HCT116 (cell line): ENCODE measurements around the gene SRGAP1. TPM values are rescaled to one million over a fixed set of nuclear protein-coding genes. Genes with fewer than 3 reads are reported as not detected.
"Not testable (repeated sequence)": the region's sequence is repeated elsewhere in the genome, so short reads cannot be mapped to it uniquely, and the experiment has no call there.

Experiments used
- ATAC-seq: fragments of 200-7000 bp; cut with Tn5 transposase; 2 replicates; pipeline ENCODE4 v1.9.1; 2020; ENCODE audit warnings: mild to moderate bottlenecking, moderate library complexity
- BruUV-seq: library from RNA; stranded (reverse); fragments of 400-500 nt; replicated peaks from 2 replicates; lab custom pipeline; 2021; lab: Mats Ljungman, UMichigan
- CTCF ChIA-PET: fragments of 300-600 bp; sonication (Branson Sonifier 250); formaldehyde crosslinking; loops from one replicate; lab custom pipeline; 2021; ENCODE audit warnings: antibody characterized with exemption; lab: Charles Lee
- POLR2A ChIA-PET: fragments of 300-600, 350-600 bp; sonication (Branson Sonifier 250); formaldehyde crosslinking; loops from one replicate; lab custom pipeline; 2021; ENCODE audit warnings: antibody characterized with exemption; lab: Charles Lee
- RAD21 ChIA-PET, 2 experiments: fragments of 300-600 bp; sonication (Branson Sonifier 250); formaldehyde crosslinking; loops; one replicate each; lab custom pipeline; 2023; ENCODE audit warnings: low total read pairs in 2 of 2; ENCODE audit not compliant: uncharacterized antibody in 2 of 2, unreplicated experiment in 2 of 2, low non-redundant PET in 1 of 2; lab: Charles Lee
- DNase-seq: peaks from one replicate; pipeline ENCODE4 v3.0.0-alpha.2; 2010; ENCODE audit warnings: low read depth, low spot score
- H2AFZ ChIP-seq: fragments of 200-600 bp; shearing (Covaris generic), sonication (generic); 2 replicates; pipeline ENCODE4 v1.6.1; 2017; ENCODE audit warnings: low read depth, mixed run types, mixed read lengths, antibody characterized with exemption, low read length; ENCODE audit not compliant: poor library complexity, severe bottlenecking
- H3K27ac ChIP-seq: 2 replicates; pipeline ENCODE4 v1.5.1; 2012; ENCODE audit warnings: low read depth, low read length
- H3K27me3 ChIP-seq: fragments of 200-600 bp; sonication (generic); 2 replicates; pipeline ENCODE4 v1.6.1; 2016; ENCODE audit warnings: mixed run types, low read length, mixed read lengths; ENCODE audit not compliant: insufficient read depth
- H3K36me3 ChIP-seq, 2 experiments: fragments of 200-500 bp in 1 of 2; fragments of 200-600 bp in 1 of 2; sonication (Bioruptor generic) in 1 of 2; sonication (generic) in 1 of 2; 2 replicates each; pipeline versions ENCODE4 v1.5.1 to v1.6.1; 2014 to 2016; ENCODE audit warnings: low read length in 2 of 2, inconsistent platforms in 1 of 2, mixed read lengths in 1 of 2, mixed run types in 1 of 2; ENCODE audit not compliant: insufficient read depth in 2 of 2, control insufficient read depth in 1 of 2
- H3K4me1 ChIP-seq, 2 experiments: fragments of 200-600 bp in 1 of 2; sonication (generic) in 1 of 2; 2 replicates each; pipeline versions ENCODE4 v1.5.1 to v1.6.1; 2012 to 2017; ENCODE audit warnings: low read length in 2 of 2, inconsistent platforms in 1 of 2, mild to moderate bottlenecking in 1 of 2, mixed read lengths in 1 of 2, mixed run types in 1 of 2, moderate library complexity in 1 of 2; ENCODE audit not compliant: insufficient read depth in 2 of 2, control insufficient read depth in 1 of 2
- H3K4me2 ChIP-seq: fragments of 200-600 bp; sonication (generic); 2 replicates; pipeline ENCODE4 v1.6.1; 2017; ENCODE audit warnings: mixed run types, low read length, mixed read lengths
- H3K4me3 ChIP-seq, 2 experiments: fragments of 200-600 bp in 1 of 2; sonication (generic) in 1 of 2; replicated peaks in 1 of 2; 2 replicates each; pipeline ENCODE4 v1.5.1; 2011 to 2016; ENCODE audit warnings: low read length in 2 of 2, control low read depth in 1 of 2, low read depth in 1 of 2, mild to moderate bottlenecking in 1 of 2, mixed read lengths in 1 of 2, mixed run types in 1 of 2
- H3K79me2 ChIP-seq: fragments of 200-600 bp; sonication (generic); 2 replicates; pipeline ENCODE4 v1.6.1; 2017; ENCODE audit warnings: mild to moderate bottlenecking, mixed run types, low read length, moderate library complexity, mixed read lengths; ENCODE audit not compliant: insufficient read depth
- H3K9ac ChIP-seq: fragments of 200-600 bp; sonication (generic); 2 replicates; pipeline ENCODE4 v1.6.1; 2016; ENCODE audit warnings: low read length, mixed read lengths
- H3K9me2 ChIP-seq: fragments of 200-600 bp; sonication (generic), shearing (Covaris generic); 2 replicates; pipeline ENCODE4 v1.6.1; 2017; ENCODE audit warnings: mixed run types, mild to moderate bottlenecking, moderate library complexity; ENCODE audit not compliant: insufficient read depth
- H3K9me3 ChIP-seq, 2 experiments: fragments of 200-500 bp in 1 of 2; fragments of 200-600 bp in 1 of 2; sonication (Bioruptor generic) in 1 of 2; sonication (generic) in 1 of 2; 2 replicates each; pipeline ENCODE4 v1.6.1; 2014 to 2017; ENCODE audit warnings: low read length in 2 of 2, mixed read lengths in 2 of 2, inconsistent platforms in 1 of 2, low read depth in 1 of 2, mild to moderate bottlenecking in 1 of 2, mixed run types in 1 of 2, moderate library complexity in 1 of 2; ENCODE audit not compliant: control insufficient read depth in 1 of 2, insufficient read depth in 1 of 2
- H4K20me1 ChIP-seq: fragments of 200-600 bp; sonication (generic), shearing (Covaris generic); 2 replicates; pipeline ENCODE4 v1.6.1; 2017; ENCODE audit warnings: mixed run types, mild to moderate bottlenecking, moderate library complexity; ENCODE audit not compliant: insufficient read depth
- CEBPB ChIP-seq: IDR thresholded peaks from 2 replicates; pipeline ENCODE4 v1.6.1; 2012; ENCODE audit warnings: low read depth
- EGR1 ChIP-seq: IDR thresholded peaks from 2 replicates; pipeline ENCODE4 v1.6.1; 2012; ENCODE audit warnings: low read depth
- EZH2phosphoT487 ChIP-seq: fragments of 200-600 bp; IDR thresholded peaks from 2 replicates; pipeline ENCODE4 v1.6.1; 2018; ENCODE audit warnings: antibody characterized with exemption, borderline replicate concordance
- FOSL1 ChIP-seq: IDR thresholded peaks from 2 replicates; pipeline ENCODE4 v1.6.1; 2012; ENCODE audit warnings: low read depth
- JUND ChIP-seq: IDR thresholded peaks from 2 replicates; pipeline ENCODE4 v1.6.1; 2012
- POLR2A ChIP-seq: IDR thresholded peaks from 2 replicates; pipeline ENCODE4 v1.7.0; 2011; ENCODE audit warnings: borderline replicate concordance; ENCODE audit not compliant: insufficient read depth, insufficient read length; ENCODE audit errors: extremely low read depth
- POLR2AphosphoS5 ChIP-seq: IDR thresholded peaks from 2 replicates; pipeline ENCODE4 v1.6.1; 2011; ENCODE audit warnings: mild to moderate bottlenecking, low read depth, low read length, moderate library complexity
- SIN3A ChIP-seq: IDR thresholded peaks from 2 replicates; pipeline ENCODE4 v1.6.1; 2012; ENCODE audit warnings: low read depth
- TCF7L2 ChIP-seq: IDR thresholded peaks from 2 replicates; pipeline ENCODE4 v1.7.0; 2011; ENCODE audit warnings: borderline replicate concordance, inconsistent platforms; ENCODE audit not compliant: insufficient read depth, insufficient read length; ENCODE audit errors: extremely low read depth
- YY1 ChIP-seq: IDR thresholded peaks from 2 replicates; pipeline ENCODE4 v1.6.1; 2011; ENCODE audit warnings: low read length, low read depth, moderate library complexity, mild to moderate bottlenecking; ENCODE audit not compliant: insufficient replicate concordance; ENCODE audit errors: extremely low read depth
- ZFX ChIP-seq: fragments of 450-650 bp; IDR thresholded peaks from 2 replicates; pipeline ENCODE4 v1.6.1; 2017
- ZNF274 ChIP-seq: fragments of 200-500 bp; sonication (Bioruptor generic); IDR thresholded peaks from 2 replicates; pipeline ENCODE4 v1.6.1; 2014; ENCODE audit warnings: mild to moderate bottlenecking, low read depth, low read length, inconsistent platforms
- intact Hi-C: fragments of 100-400 bp; cut with micrococcal nuclease; formaldehyde crosslinking; loops from 2 replicates; pipeline ENCODE4 v1.10.0; 2022
- total RNA-seq: library from RNA; stranded (reverse); gene quantifications from one replicate; pipeline ENCODE4 v1.2.1, GENCODE V29; 2021; ENCODE audit not compliant: unreplicated experiment
- TF ChIP-seq, protein P1 (sequence below): IDR thresholded peaks from 2 replicates; pipeline ENCODE4 v1.6.1; 2012
- TF ChIP-seq, protein P2 (sequence below): IDR thresholded peaks from 2 replicates; pipeline ENCODE4 v1.6.1; 2011; ENCODE audit warnings: mild to moderate bottlenecking, low read length, moderate library complexity; ENCODE audit not compliant: insufficient replicate concordance; ENCODE audit errors: extremely low read depth
- TF ChIP-seq, protein P3 (sequence below), 3 experiments: fragments of 200-600 bp in 1 of 3; sonication (generic) in 1 of 3; IDR thresholded peaks in 2 of 3; conservative IDR thresholded peaks in 1 of 3; 2 replicates each; pipeline ENCODE4 v1.5.1; 2012 to 2017; ENCODE audit warnings: low read depth in 2 of 3, low read length in 2 of 3, antibody characterized with exemption in 1 of 3, borderline replicate concordance in 1 of 3, control low read depth in 1 of 3, mild to moderate bottlenecking in 1 of 3, mixed read lengths in 1 of 3, mixed run types in 1 of 3, moderate library complexity in 1 of 3; ENCODE audit not compliant: insufficient read depth in 1 of 3

The SRGAP1 gene
- total RNA-seq, 1 experiment from 2014 or later = 16.6 TPM

DNA sequence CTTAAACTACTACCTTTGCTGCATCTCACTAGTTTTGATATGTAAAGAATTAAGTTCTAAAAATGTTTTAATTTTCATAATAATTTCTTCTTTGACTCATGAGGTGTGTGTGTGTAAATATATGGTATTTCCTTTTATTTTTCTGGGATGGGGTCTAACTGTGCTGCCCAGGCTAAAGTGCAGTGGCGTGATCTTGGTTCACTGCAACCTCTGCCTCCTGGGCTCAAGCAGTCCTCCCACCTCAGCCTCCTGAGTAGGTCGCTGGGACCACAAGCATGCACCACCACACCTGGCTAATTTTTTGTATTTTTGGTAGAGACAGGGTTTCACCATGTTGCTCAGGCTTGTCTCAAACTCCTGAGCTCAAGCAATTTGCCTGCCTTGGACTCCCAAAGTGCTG is 15.4 kb downstream of the SRGAP1 start:
- CTCF ChIA-PET, H2AFZ ChIP-seq, H3K27me3 ChIP-seq, RAD21 ChIA-PET, H3K4me2 ChIP-seq, intact Hi-C loops, H3K4me3 ChIP-seq, POLR2A ChIA-PET, DNase-seq, H3K27ac ChIP-seq, ATAC-seq, H3K9me3 ChIP-seq, H4K20me1 ChIP-seq, H3K9ac ChIP-seq, H3K36me3 ChIP-seq, BruUV-seq, H3K9me2 ChIP-seq: not testable (repeated sequence)
- peaks cover 57 to 63% of the 10 kb centered on the region in 2 experiments for H3K4me1 ChIP-seq
- peaks cover 83% of the 10 kb centered on the region for H3K79me2 ChIP-seq

DNA sequence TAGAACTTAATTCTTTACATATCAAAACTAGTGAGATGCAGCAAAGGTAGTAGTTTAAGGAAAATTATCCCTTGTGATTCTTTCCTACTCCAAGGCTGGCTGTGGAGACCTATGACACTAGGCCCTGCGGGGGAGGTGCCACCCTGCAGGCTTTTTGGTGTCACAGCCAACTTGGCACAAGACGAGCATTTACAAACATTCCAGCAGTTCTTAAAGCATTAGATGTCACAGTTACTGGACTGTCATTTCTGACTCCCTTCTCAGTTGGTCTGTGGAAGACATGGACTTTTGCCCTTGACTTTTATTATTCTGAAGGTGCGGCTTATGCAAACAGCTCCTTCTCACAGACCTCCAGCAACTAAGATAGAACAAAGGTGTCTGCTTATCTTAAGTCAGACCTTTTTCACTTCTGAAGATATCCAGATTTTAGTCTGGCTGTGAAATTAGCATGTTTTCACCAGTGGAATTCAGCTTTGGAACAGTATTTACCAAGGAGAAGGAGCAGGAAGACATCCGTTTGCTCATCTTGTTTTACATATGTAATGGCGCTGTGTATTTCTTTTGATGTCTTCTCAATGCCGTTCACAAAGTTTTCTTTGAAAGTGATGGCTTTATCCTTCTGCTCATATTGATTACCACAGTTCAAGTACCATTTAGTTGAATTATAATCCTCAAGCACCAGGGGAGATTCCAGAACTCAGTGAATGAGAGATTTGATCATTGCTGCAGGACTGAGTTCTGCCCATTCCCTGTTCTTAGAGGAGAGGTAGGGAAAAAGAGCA is 17.9 kb downstream of the SRGAP1 start:
- POLR2A ChIA-PET = no interaction called here
- peak overlapping the region; percentile 25; the same call in 1 of the 2 replicates for H3K27ac ChIP-seq
- TF ChIP-seq FOSL1 (no peak; the same call in 1 of the 2 replicates), YY1 (no peak), CEBPB (peak; percentile 16; the same call in 1 of the 2 replicates), TCF7L2 (no peak), POLR2A (no peak), EGR1 (peak; percentile 75), EZH2phosphoT487 (no peak), JUND (0 out of 2 replicates have a peak, but pooled peaks have one; percentile 20), ZFX (peak; percentile 42; the same call in 1 of the 2 replicates), SIN3A (peak; percentile 70), ZNF274 (no peak), POLR2AphosphoS5 (0 out of 2 replicates have a peak, but pooled peaks have one; percentile 24)
- TF ChIP-seq, protein P1, sequence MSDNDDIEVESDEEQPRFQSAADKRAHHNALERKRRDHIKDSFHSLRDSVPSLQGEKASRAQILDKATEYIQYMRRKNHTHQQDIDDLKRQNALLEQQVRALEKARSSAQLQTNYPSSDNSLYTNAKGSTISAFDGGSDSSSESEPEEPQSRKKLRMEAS = peak; percentile 38; the same call in 1 of the 2 replicates
- TF ChIP-seq, protein P2, sequence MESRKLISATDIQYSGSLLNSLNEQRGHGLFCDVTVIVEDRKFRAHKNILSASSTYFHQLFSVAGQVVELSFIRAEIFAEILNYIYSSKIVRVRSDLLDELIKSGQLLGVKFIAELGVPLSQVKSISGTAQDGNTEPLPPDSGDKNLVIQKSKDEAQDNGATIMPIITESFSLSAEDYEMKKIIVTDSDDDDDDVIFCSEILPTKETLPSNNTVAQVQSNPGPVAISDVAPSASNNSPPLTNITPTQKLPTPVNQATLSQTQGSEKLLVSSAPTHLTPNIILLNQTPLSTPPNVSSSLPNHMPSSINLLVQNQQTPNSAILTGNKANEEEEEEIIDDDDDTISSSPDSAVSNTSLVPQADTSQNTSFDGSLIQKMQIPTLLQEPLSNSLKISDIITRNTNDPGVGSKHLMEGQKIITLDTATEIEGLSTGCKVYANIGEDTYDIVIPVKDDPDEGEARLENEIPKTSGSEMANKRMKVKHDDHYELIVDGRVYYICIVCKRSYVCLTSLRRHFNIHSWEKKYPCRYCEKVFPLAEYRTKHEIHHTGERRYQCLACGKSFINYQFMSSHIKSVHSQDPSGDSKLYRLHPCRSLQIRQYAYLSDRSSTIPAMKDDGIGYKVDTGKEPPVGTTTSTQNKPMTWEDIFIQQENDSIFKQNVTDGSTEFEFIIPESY = no peak
- TF ChIP-seq, protein P3, sequence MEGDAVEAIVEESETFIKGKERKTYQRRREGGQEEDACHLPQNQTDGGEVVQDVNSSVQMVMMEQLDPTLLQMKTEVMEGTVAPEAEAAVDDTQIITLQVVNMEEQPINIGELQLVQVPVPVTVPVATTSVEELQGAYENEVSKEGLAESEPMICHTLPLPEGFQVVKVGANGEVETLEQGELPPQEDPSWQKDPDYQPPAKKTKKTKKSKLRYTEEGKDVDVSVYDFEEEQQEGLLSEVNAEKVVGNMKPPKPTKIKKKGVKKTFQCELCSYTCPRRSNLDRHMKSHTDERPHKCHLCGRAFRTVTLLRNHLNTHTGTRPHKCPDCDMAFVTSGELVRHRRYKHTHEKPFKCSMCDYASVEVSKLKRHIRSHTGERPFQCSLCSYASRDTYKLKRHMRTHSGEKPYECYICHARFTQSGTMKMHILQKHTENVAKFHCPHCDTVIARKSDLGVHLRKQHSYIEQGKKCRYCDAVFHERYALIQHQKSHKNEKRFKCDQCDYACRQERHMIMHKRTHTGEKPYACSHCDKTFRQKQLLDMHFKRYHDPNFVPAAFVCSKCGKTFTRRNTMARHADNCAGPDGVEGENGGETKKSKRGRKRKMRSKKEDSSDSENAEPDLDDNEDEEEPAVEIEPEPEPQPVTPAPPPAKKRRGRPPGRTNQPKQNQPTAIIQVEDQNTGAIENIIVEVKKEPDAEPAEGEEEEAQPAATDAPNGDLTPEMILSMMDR (IDR thresholded peaks at IDR 0.05 in 2 of 3, conservative IDR thresholded peaks at IDR 0.05 in 1 of 3; ENCODE audit: borderline replicate concordance in 1 of 3, insufficient read depth in 1 of 3, low read depth in 2 of 3, low read length in 2 of 3) = no peak

More for the DNA sequence above, 17.9 kb downstream of the SRGAP1 start:
- BruUV-seq = no TSS peak
- 0 out of 2 replicates have a peak overlapping the region, but pooled peaks have one; percentile 0 for H3K9ac ChIP-seq
- H3K4me3 ChIP-seq = peak overlapping the region in 1 of 2 experiments; percentile 29; a peak in 1 of 4 replicates
- H3K27me3 ChIP-seq = no peaks in the 10 kb centered on the region
- no peaks in the 10 kb centered on the region for H3K9me2 ChIP-seq
- H3K4me2 ChIP-seq = peak overlapping the region; percentile 58
- peaks cover 50 to 54% of the 10 kb centered on the region in 2 experiments for H3K4me1 ChIP-seq
- intact Hi-C loops = no loop called here
- no peak overlapping the region for H2AFZ ChIP-seq
- H3K9me3 ChIP-seq = no peaks in the 10 kb centered on the region
- H4K20me1 ChIP-seq = no peaks in the 10 kb centered on the region
- no peaks in the 10 kb centered on the region for H3K36me3 ChIP-seq
- H3K79me2 ChIP-seq = peaks cover 84% of the 10 kb centered on the region
- ATAC-seq (peak; percentile 88), DNase-seq (peak; percentile 54)
- ChIA-PET RAD21 (no interaction called here), CTCF (no interaction called here)
